Neural progenitor cell (in vitro differentiated cells): Measurements from ENCODE around the gene PRRT2. TPM values are rescaled to one million over a fixed set of nuclear protein-coding genes. Genes with fewer than 3 reads are reported as not detected.
A peak's percentile ranks its signal among the peaks of the same experiment; 100 is the strongest.

Source experiments
- DNase-seq: peaks from one replicate; pipeline ENCODE4 v3.0.0-alpha.2; 2016; ENCODE audit warnings: low spot score
- H2AFZ ChIP-seq: fragments of 200-600 bp; sonication (generic); replicated peaks from 2 replicates; pipeline ENCODE4 v1.6.1; 2016; ENCODE audit warnings: antibody characterized with exemption
- H3F3A ChIP-seq: fragments of 200-600 bp; sonication (generic); 2 replicates; pipeline ENCODE4 v1.6.1; 2016; ENCODE audit warnings: antibody characterized with exemption, low read depth
- H3K27ac ChIP-seq: fragments of 200-600 bp; sonication (generic); 2 replicates; pipeline ENCODE4 v1.5.1; 2016; ENCODE audit warnings: mild to moderate bottlenecking
- H3K27me3 ChIP-seq: fragments of 200-600 bp; sonication (generic); 2 replicates; pipeline ENCODE4 v1.6.1; 2016; ENCODE audit warnings: mild to moderate bottlenecking, moderate library complexity
- H3K36me3 ChIP-seq: fragments of 200-600 bp; sonication (generic); 2 replicates; pipeline ENCODE4 v1.5.1; 2016
- H3K4me1 ChIP-seq: fragments of 200-600 bp; sonication (generic); 2 replicates; pipeline ENCODE4 v1.6.1; 2016; ENCODE audit warnings: mixed run types
- H3K4me2 ChIP-seq: fragments of 200-600 bp; sonication (generic); 2 replicates; pipeline ENCODE4 v1.6.1; 2016
- H3K4me3 ChIP-seq: fragments of 200-600 bp; sonication (generic); 2 replicates; pipeline ENCODE4 v1.5.1; 2016
- H3K79me2 ChIP-seq: fragments of 200-600 bp; sonication (generic); 2 replicates; pipeline ENCODE4 v1.6.1; 2016; ENCODE audit warnings: low read depth
- H3K9ac ChIP-seq: fragments of 200-600 bp; sonication (generic); 2 replicates; pipeline ENCODE4 v1.6.1; 2016
- H3K9me3 ChIP-seq: fragments of 200-600 bp; sonication (generic); 2 replicates; pipeline ENCODE4 v1.5.1; 2016; ENCODE audit warnings: low read depth
- H4K20me1 ChIP-seq: fragments of 200-600 bp; sonication (generic); 2 replicates; pipeline ENCODE4 v1.6.1; 2016; ENCODE audit warnings: low read depth
- H3K27ac Mint-ChIP-seq: 3 replicates; pipeline ENCODE4 v1.8.0; 2021; ENCODE audit warnings: mixed read lengths
- H3K27me3 Mint-ChIP-seq: 2 replicates; pipeline ENCODE4 v1.8.0; 2022; ENCODE audit warnings: low read depth, mild to moderate bottlenecking, inconsistent platforms, moderate library complexity, mixed read lengths; ENCODE audit not compliant: insufficient read depth
- H3K36me3 Mint-ChIP-seq: 3 replicates; pipeline ENCODE4 v1.8.0; 2021; ENCODE audit warnings: mixed read lengths
- H3K4me1 Mint-ChIP-seq: 3 replicates; pipeline ENCODE4 v1.8.0; 2021; ENCODE audit warnings: mixed read lengths
- H3K4me3 Mint-ChIP-seq: 3 replicates; pipeline ENCODE4 v1.8.0; 2021; ENCODE audit warnings: mild to moderate bottlenecking, moderate library complexity, mixed read lengths
- H3K9me3 Mint-ChIP-seq: 3 replicates; pipeline ENCODE4 v1.8.0; 2020; ENCODE audit warnings: mixed read lengths
- CTCF ChIP-seq: fragments of 200-600 bp; sonication (generic); IDR thresholded peaks from 2 replicates; pipeline ENCODE4 v1.5.1; 2017; ENCODE audit warnings: antibody characterized with exemption, mild to moderate bottlenecking
- EZH2 ChIP-seq: fragments of 200-600 bp; sonication (generic); IDR thresholded peaks from 2 replicates; pipeline ENCODE4 v1.6.1; 2017; ENCODE audit warnings: antibody characterized with exemption, mild to moderate bottlenecking, moderate library complexity
- EZH2phosphoT487 ChIP-seq: fragments of 200-600 bp; sonication (generic); IDR thresholded peaks from 2 replicates; pipeline ENCODE4 v1.6.1; 2017; ENCODE audit warnings: antibody characterized with exemption
- small RNA-seq: library from RNA; depleted of rRNA; stranded (forward); fragments of <200 nt; gene quantifications from one replicate; pipeline ENCODE3, GENCODE V24; 2015
- total RNA-seq: library from RNA; depleted of rRNA; stranded (reverse); fragments of >200 nt; gene quantifications from 2 replicates; pipeline ENCODE4 v1.2.3, GENCODE V29; 2015; ENCODE audit warnings: low replicate concordance

Gene PRRT2
- total RNA-seq, 1 donor from 2014 or later, result 23.5 TPM

GRCh38 chr16:29862884-29863668, 51.1 kb downstream of the PRRT2 start, which contains the start of gene CDIPT:
TSS of gene CDIPT (minus strand) at chr16:29863226. CDS start at chr16:29862857, 369 bp downstream.
- Mint-ChIP-seq H3K4me1 (peaks cover 6% of the 10 kb centered on the region), H3K4me3 (peak within 1 kb of the TSS; percentile 99), H3K9me3 (no peaks in the 10 kb centered on the region), H3K36me3 (peaks cover 7% of the 10 kb centered on the region), H3K27me3 (peaks cover 5% of the 10 kb centered on the region), H3K27ac (peak within 1 kb of the TSS; percentile 100)
- Histone ChIP-seq H3F3A (peaks cover 13% of the 10 kb centered on the region), H3K27me3 (no peaks in the 10 kb centered on the region), H3K9me3 (no peaks in the 10 kb centered on the region), H3K79me2 (peaks cover 23% of the 10 kb centered on the region), H3K27ac (peak within 1 kb of the TSS; percentile 100), H3K9ac (peak within 1 kb of the TSS; percentile 93), H3K36me3 (no peaks in the 10 kb centered on the region), H3K4me3 (peak within 1 kb of the TSS; percentile 94), H4K20me1 (peaks cover 5% of the 10 kb centered on the region), H3K4me1 (no peaks in the 10 kb centered on the region), H2AFZ (peak within 1 kb of the TSS; percentile 98), H3K4me2 (peak within 1 kb of the TSS; percentile 95)
- peak; percentile 73 for TF ChIP-seq CTCF
- no peak for TF ChIP-seq EZH2
- no peak for TF ChIP-seq EZH2phosphoT487
- DNase-seq, result peak; percentile 98

- DNase-seq, result no peak
- no peaks in the 10 kb centered on the region for H3K9me3 ChIP-seq
- Mint-ChIP-seq H3K9me3 (no peaks in the 10 kb centered on the region), H3K4me1 (peaks cover 6% of the 10 kb centered on the region), H3K36me3 (peaks cover 4% of the 10 kb centered on the region), H3K27me3 (peaks cover 5% of the 10 kb centered on the region), H3K27ac (peak overlapping the region; percentile 100), H3K4me3 (peak overlapping the region; percentile 99)
- peaks cover 13% of the 10 kb centered on the region for H3F3A ChIP-seq
- H2AFZ ChIP-seq, result no peak overlapping the region
- H3K4me2 ChIP-seq, result peak overlapping the region; percentile 95
- TF ChIP-seq EZH2, result no peak
- TF ChIP-seq CTCF, result no peak
- no peak for TF ChIP-seq EZH2phosphoT487
- no peaks in the 10 kb centered on the region for H3K4me1 ChIP-seq
- no peak overlapping the region for H3K9ac ChIP-seq
- peaks cover 23% of the 10 kb centered on the region for H3K79me2 ChIP-seq
- peaks cover 5% of the 10 kb centered on the region for H4K20me1 ChIP-seq
- H3K4me3 ChIP-seq, result no peak overlapping the region
- H3K36me3 ChIP-seq, result no peaks in the 10 kb centered on the region
- H3K27me3 ChIP-seq, result no peaks in the 10 kb centered on the region
- H3K27ac ChIP-seq, result no peak overlapping the region
These were observed 51.6 kb downstream of the PRRT2 start for GRCh38 chr16:29863669-29863984.

GRCh38 chr16:29864205-29864604, 52.2 kb downstream of the PRRT2 start:
- peaks cover 6% of the 10 kb centered on the region for H3K4me1 Mint-ChIP-seq
- DNase-seq, result no peak

More at GRCh38 chr16:29864205-29864604, 52.2 kb downstream of the PRRT2 start:
- Mint-ChIP-seq H3K27me3 (peaks cover 4% of the 10 kb centered on the region), H3K9me3 (no peaks in the 10 kb centered on the region), H3K4me3 (peak overlapping the region; percentile 58), H3K27ac (no peak overlapping the region), H3K36me3 (peaks cover 4% of the 10 kb centered on the region)
- H3F3A ChIP-seq, result peaks cover 13% of the 10 kb centered on the region
- H3K4me2 ChIP-seq, result no peak overlapping the region
- TF ChIP-seq EZH2phosphoT487 (no peak), CTCF (no peak), EZH2 (no peak)
- H3K27me3 ChIP-seq, result no peaks in the 10 kb centered on the region
- peaks cover 23% of the 10 kb centered on the region for H3K79me2 ChIP-seq
- no peak overlapping the region for H3K9ac ChIP-seq
- no peaks in the 10 kb centered on the region for H3K4me1 ChIP-seq
- H4K20me1 ChIP-seq, result peaks cover 5% of the 10 kb centered on the region
- no peak overlapping the region for H2AFZ ChIP-seq
- H3K36me3 ChIP-seq, result no peaks in the 10 kb centered on the region
- H3K27ac ChIP-seq, result no peak overlapping the region
- H3K9me3 ChIP-seq, result no peaks in the 10 kb centered on the region
- no peak overlapping the region for H3K4me3 ChIP-seq

Small RNA genes lying within 50 kb of the gene (small RNA-seq; reads per million reads assigned to genes)
- gene AC009133.6, result not detected
- not detected for gene AC120114.4

Other genes starting within 250 kb of the PRRT2 start
- gene SPN, start 148.9 kb upstream of the PRRT2 start, total RNA-seq, result 0.02 and 0.25 TPM in 2 replicates
- 49.6 and 112 TPM in 2 replicates for gene QPRT, start 133.0 kb upstream of the PRRT2 start, total RNA-seq
- gene C16orf54, start 66.2 kb upstream of the PRRT2 start, total RNA-seq, result not detected in 2 replicates
- not detected in 2 replicates for gene ZG16, start 33.9 kb upstream of the PRRT2 start, total RNA-seq
- 173 and 275 TPM in 2 replicates for gene KIF22, start 21.4 kb upstream of the PRRT2 start, total RNA-seq
- 120 and 220 TPM in 2 replicates for gene MAZ, start 5.7 kb upstream of the PRRT2 start, total RNA-seq
- 47.2 and 88.3 TPM in 2 replicates for gene PAGR1, start 4.0 kb downstream of the PRRT2 start, total RNA-seq
- 2.4 and 4.4 TPM in 2 replicates for gene MVP, start 8.3 kb downstream of the PRRT2 start, total RNA-seq
- gene CDIPT, start 51.0 kb downstream of the PRRT2 start, total RNA-seq, result 21.0 and 61.7 TPM in 2 replicates
- 11.7 and 31.5 TPM in 2 replicates for gene SEZ6L2, start 87.4 kb downstream of the PRRT2 start, total RNA-seq
- 0.97 and 4.5 TPM in 2 replicates for gene ASPHD1, start 88.3 kb downstream of the PRRT2 start, total RNA-seq
- 3.9 and 12.0 TPM in 2 replicates for gene KCTD13, start 114.0 kb downstream of the PRRT2 start, total RNA-seq
- 50.7 and 123 TPM in 2 replicates for gene TMEM219, start 149.9 kb downstream of the PRRT2 start, total RNA-seq
- gene TAOK2, start 161.7 kb downstream of the PRRT2 start, total RNA-seq, result 13.8 and 49.9 TPM in 2 replicates
- 4.7 and 14.1 TPM in 2 replicates for gene HIRIP3, start 183.4 kb downstream of the PRRT2 start, total RNA-seq
- 104 and 129 TPM in 2 replicates for gene INO80E, start 184.0 kb downstream of the PRRT2 start, total RNA-seq
- 3.1 and 8.1 TPM in 2 replicates for gene DOC2A, start 198.8 kb downstream of the PRRT2 start, total RNA-seq
- not detected in 2 replicates for gene C16orf92, start 211.0 kb downstream of the PRRT2 start, total RNA-seq
- gene TLCD3B, start 219.1 kb downstream of the PRRT2 start, total RNA-seq, result 2.4 and 9.0 TPM in 2 replicates